B cell (primary cell): Measurements from ENCODE around the gene KIF23.

Experiments used
- CTCF ChIP-seq: fragments of 200-600 bp; IDR thresholded peaks from one replicate; pipeline ENCODE4 v1.8.0; 2022; ENCODE audit warnings: antibody characterized with exemption, mild to moderate bottlenecking
- EZH2 ChIP-seq: IDR thresholded peaks from 2 replicates; pipeline ENCODE4 v1.6.1; 2012; ENCODE audit warnings: borderline replicate concordance, low read depth, mild to moderate bottlenecking, moderate library complexity, low read length; ENCODE audit not compliant: insufficient read depth, poor library complexity, severe bottlenecking

DNA sequence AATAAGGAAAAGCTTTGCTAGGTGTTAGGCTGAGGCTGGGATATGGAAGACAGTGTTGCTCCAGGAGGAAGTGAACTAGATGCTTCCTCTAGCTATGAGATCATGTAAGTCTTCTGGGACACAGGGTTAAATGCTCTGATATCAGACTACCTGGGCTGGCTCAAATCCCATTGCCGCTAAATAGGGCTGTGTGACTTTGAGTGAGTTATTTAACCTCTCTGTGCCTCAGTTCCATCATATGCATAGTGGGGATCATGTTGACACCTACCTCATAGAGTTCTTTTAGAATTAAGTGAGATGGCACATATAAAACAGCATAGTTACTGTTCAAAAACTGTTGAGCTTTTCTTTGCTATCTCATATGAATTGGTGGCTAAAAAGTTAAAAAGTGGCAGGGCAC is 51.1 kb downstream of the KIF23 start:
- TF ChIP-seq CTCF (no peak), EZH2 (no peak)
